Mesenchymal stem cell (in vitro differentiated cells and primary cell): ENCODE measurements around the gene UBXN7. TPM values are rescaled to one million over a fixed set of nuclear protein-coding genes. Genes with fewer than 3 reads are reported as not detected.
"Not testable (repeated sequence)": the region's sequence is repeated elsewhere in the genome, so short reads cannot be mapped to it uniquely, and the experiment has no call there.

Source experiments
- DNase-seq: peaks from one replicate; pipeline ENCODE4 v3.0.0-alpha.2; 2013
- H2AFZ ChIP-seq: one replicate; pipeline ENCODE4 v1.6.1; 2013; ENCODE audit warnings: low read depth, mild to moderate bottlenecking, control low read depth, inconsistent platforms, low read length, moderate library complexity
- H2AK5ac ChIP-seq: 2 replicates; pipeline ENCODE4 v1.6.1; 2013; ENCODE audit warnings: low read length, moderate library complexity, mild to moderate bottlenecking, inconsistent platforms; ENCODE audit not compliant: severe bottlenecking
- H2BK120ac ChIP-seq: one replicate; pipeline ENCODE4 v1.6.1; 2013; ENCODE audit warnings: low read depth, mild to moderate bottlenecking, inconsistent platforms, low read length, moderate library complexity
- H2BK12ac ChIP-seq, 2 experiments: one replicate each; pipeline ENCODE4 v1.6.1; 2013; ENCODE audit warnings: inconsistent platforms in 2 of 2, low read length in 2 of 2, mild to moderate bottlenecking in 2 of 2, moderate library complexity in 2 of 2, control low read depth in 1 of 2
- H2BK15ac ChIP-seq: one replicate; pipeline ENCODE4 v1.6.1; 2013; ENCODE audit warnings: mild to moderate bottlenecking, low read depth, inconsistent platforms; ENCODE audit not compliant: poor library complexity, severe bottlenecking
- H2BK5ac ChIP-seq: 2 replicates; pipeline ENCODE4 v1.6.1; 2013; ENCODE audit warnings: low read depth, mild to moderate bottlenecking, low read length, control low read depth, inconsistent platforms; ENCODE audit not compliant: poor library complexity, severe bottlenecking
- H3K14ac ChIP-seq, 2 experiments: one replicate each; pipeline ENCODE4 v1.6.1; 2013; ENCODE audit warnings: inconsistent platforms in 2 of 2, low read length in 2 of 2, control low read depth in 1 of 2, mild to moderate bottlenecking in 1 of 2, moderate library complexity in 1 of 2
- H3K18ac ChIP-seq, 2 experiments: one replicate each; pipeline ENCODE4 v1.6.1; 2013; ENCODE audit warnings: inconsistent platforms in 2 of 2, low read length in 2 of 2, control low read depth in 1 of 2, low read depth in 1 of 2, mild to moderate bottlenecking in 1 of 2
- H3K23ac ChIP-seq, 2 experiments: one replicate each; pipeline ENCODE4 v1.6.1; 2013; ENCODE audit warnings: inconsistent platforms in 2 of 2, low read length in 2 of 2, mild to moderate bottlenecking in 2 of 2, moderate library complexity in 2 of 2, control low read depth in 1 of 2
- H3K27ac ChIP-seq: 2 replicates; pipeline ENCODE4 v1.5.1; 2013; ENCODE audit warnings: mild to moderate bottlenecking, moderate library complexity, low read length, control low read depth, inconsistent platforms; ENCODE audit not compliant: poor library complexity, severe bottlenecking
- H3K27me3 ChIP-seq, 2 experiments: 2 replicates each; pipeline versions ENCODE4 v1.6.1 to v1.7.0; 2013; ENCODE audit warnings: low read length in 2 of 2, mild to moderate bottlenecking in 2 of 2, moderate library complexity in 2 of 2, control low read depth in 1 of 2, inconsistent platforms in 1 of 2; ENCODE audit not compliant: control insufficient read depth in 1 of 2, insufficient read depth in 1 of 2
- H3K36me3 ChIP-seq, 2 experiments: 2 replicates each; pipeline versions ENCODE4 v1.6.1 to v1.7.0; 2013; ENCODE audit warnings: low read length in 2 of 2, control low read depth in 1 of 2, inconsistent platforms in 1 of 2, low read depth in 1 of 2, mild to moderate bottlenecking in 1 of 2; ENCODE audit not compliant: insufficient read depth in 2 of 2, control insufficient read depth in 1 of 2
- H3K4ac ChIP-seq, 2 experiments: one replicate each; pipeline ENCODE4 v1.6.1; 2013; ENCODE audit warnings: inconsistent platforms in 2 of 2, low read length in 2 of 2, mild to moderate bottlenecking in 2 of 2, moderate library complexity in 2 of 2, control low read depth in 1 of 2, low read depth in 1 of 2
- H3K4me1 ChIP-seq: 2 replicates; pipeline ENCODE4 v1.6.1; 2013; ENCODE audit warnings: low read depth, low read length, control low read depth; ENCODE audit not compliant: control insufficient read depth, insufficient read depth
- H3K4me2 ChIP-seq: 2 replicates; pipeline ENCODE4 v1.6.1; 2013; ENCODE audit warnings: low read length, mild to moderate bottlenecking, inconsistent platforms; ENCODE audit not compliant: poor library complexity, severe bottlenecking
- H3K4me3 ChIP-seq, 2 experiments: 2 replicates each; pipeline versions ENCODE4 v1.5.1 to v1.7.0; 2013; ENCODE audit warnings: low read length in 2 of 2, mild to moderate bottlenecking in 2 of 2, control low read depth in 1 of 2, low read depth in 1 of 2; ENCODE audit not compliant: insufficient read depth in 1 of 2
- H3K79me1 ChIP-seq: replicated peaks from 2 replicates; pipeline ENCODE4 v1.6.1; 2013; ENCODE audit warnings: mild to moderate bottlenecking, control low read depth, low read length, inconsistent platforms; ENCODE audit not compliant: poor library complexity, severe bottlenecking
- H3K9ac ChIP-seq: 2 replicates; pipeline ENCODE4 v1.7.0; 2013; ENCODE audit warnings: mild to moderate bottlenecking, low read length, moderate library complexity
- H3K9me3 ChIP-seq: 2 replicates; pipeline ENCODE4 v1.7.0; 2013; ENCODE audit warnings: mild to moderate bottlenecking, low read length; ENCODE audit not compliant: control insufficient read depth
- H4K8ac ChIP-seq: one replicate; pipeline ENCODE4 v1.6.1; 2013; ENCODE audit warnings: inconsistent platforms, mild to moderate bottlenecking, low read length, moderate library complexity
- H4K91ac ChIP-seq: one replicate; pipeline ENCODE4 v1.6.1; 2013; ENCODE audit warnings: mild to moderate bottlenecking, low read length, inconsistent platforms
- WGBS: methylation state at CpG from one replicate; pipeline ENCODE4 v1.1.7; 2013; ENCODE audit warnings: mixed read lengths; 5-methylcytosine and 5-hydroxymethylcytosine counted together
- small RNA-seq: library from polyadenylated mRNA; stranded (forward); fragments of <200 nt; extraction: miRNeasy Mini kit (QIAGEN cat#:217004); gene quantifications from one replicate; pipeline ENCODE3, GENCODE V24; 2013; ENCODE audit warnings: low read depth

The UBXN7 gene

GRCh38 chr3:196302551-196302950, 129.7 kb downstream of the UBXN7 start:
- H3K18ac ChIP-seq, H3K9ac ChIP-seq, DNase-seq, H3K14ac ChIP-seq, H2AFZ ChIP-seq, H2BK15ac ChIP-seq, H3K27me3 ChIP-seq, H4K91ac ChIP-seq, H2BK5ac ChIP-seq, H3K79me1 ChIP-seq, H2BK12ac ChIP-seq, H3K4me3 ChIP-seq, H4K8ac ChIP-seq, H3K4me2 ChIP-seq, H2AK5ac ChIP-seq, H3K23ac ChIP-seq, H3K4me1 ChIP-seq, H2BK120ac ChIP-seq, H3K4ac ChIP-seq, H3K9me3 ChIP-seq, H3K27ac ChIP-seq: not testable (repeated sequence)
- H3K36me3 ChIP-seq = peaks cover 15 to 30% of the 10 kb centered on the region in 2 experiments
- WGBS = 98% methylated on average over 2 of the region's 10 CpGs

DNA sequence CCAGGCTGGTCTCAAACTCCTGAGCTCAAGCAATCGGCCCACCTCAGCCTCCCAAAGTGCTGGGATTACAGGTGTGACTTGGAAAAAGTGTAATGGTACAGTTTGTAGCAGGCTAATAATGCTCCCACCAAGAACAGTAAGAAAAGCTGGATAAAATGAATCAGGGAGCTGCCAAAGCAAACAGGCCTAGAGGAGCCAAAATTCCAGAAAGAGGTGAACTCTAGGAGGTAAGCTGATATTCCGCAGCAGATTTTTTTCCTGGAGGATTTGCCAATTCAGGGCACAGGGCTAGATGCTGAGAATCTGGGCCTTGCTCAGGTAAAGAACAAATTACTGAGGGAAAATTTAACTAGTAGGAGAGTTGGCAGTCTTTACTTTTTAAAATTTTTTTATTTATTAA, 133.7 kb downstream of the UBXN7 start:
- no peak for DNase-seq
- Histone ChIP-seq H3K36me3 (peaks cover 12 to 27% of the 10 kb centered on the region in 2 experiments), H3K4me3 (no peak overlapping the region), H2BK15ac (no peak overlapping the region), H3K23ac (no peak overlapping the region), H2AK5ac (no peak overlapping the region), H2BK120ac (no peak overlapping the region), H4K8ac (no peak overlapping the region), H4K91ac (no peak overlapping the region), H3K18ac (no peak overlapping the region), H3K27me3 (no peaks in the 10 kb centered on the region), H2AFZ (no peak overlapping the region), H2BK5ac (no peak overlapping the region), H3K14ac (no peak overlapping the region), H2BK12ac (no peak overlapping the region), H3K9ac (no peak overlapping the region), H3K79me1 (no peaks in the 10 kb centered on the region), H3K4me1 (no peaks in the 10 kb centered on the region), H3K9me3 (no peaks in the 10 kb centered on the region), H3K27ac (no peak overlapping the region), H3K4ac (no peak overlapping the region), H3K4me2 (no peak overlapping the region)
- 100% methylated on average over 2 of the region's 2 CpGs for WGBS

Small RNA genes lying within 50 kb of the gene (small RNA-seq; reads per million reads assigned to genes)
- gene AC069257.2 (not detected), gene AC083822.1 (not detected), gene AC117490.1 (not detected), gene RN7SL434P (not detected), gene RN7SL738P (not detected), gene RNU6-1279P (not detected), gene RNU6-910P (not detected)
